ENCODE results near the gene FLOT1. TPM values are rescaled to one million over a fixed set of nuclear protein-coding genes. Genes with fewer than 3 reads are reported as not detected.

Gene FLOT1
- total RNA-seq, 4 donors from 2014 or later: 115 to 214 (median 166) TPM

- DNase-seq (ENCODE audit: extremely low spot score): no peak
- Histone ChIP-seq H3K36me3 (peaks cover 0 to 21% (median 10%) of the 10 kb centered on the region in 4 donors), H3K4me1 (peaks cover 64 to 89% (median 86%) of the 10 kb centered on the region in 4 donors), H3K9me3 (no peaks in the 10 kb centered on the region), H3K27ac (replicated peaks in 1 of 4) (peak overlapping the region; percentile 95 to 99 (median 97)), H3K27me3 (no peaks in the 10 kb centered on the region), H3K4me3 (peak overlapping the region; percentile 70 to 93 (median 80))
- intact Hi-C loops (cut with DNase I): loop anchor here (10.0 kb wide), 1 partner anchor 200 kb away; the partner anchor contains the start of gene DDR1
- TF ChIP-seq POLR2A (IDR thresholded peaks at IDR 0.05; ENCODE audit: low read depth) (no peak), POLR2AphosphoS5 (IDR thresholded peaks at IDR 0.05) (peak in 1 of 2 donors; percentile 19), EP300 (IDR thresholded peaks at IDR 0.05) (no peak)
- 12% methylated on average over 18 of the region's 21 CpGs for WGBS
These were observed 57.9 kb downstream of the FLOT1 start for GRCh38 chr6:30684386-30685156.

- intact Hi-C loops (cut with DNase I): loop anchor here (10.0 kb wide), 1 partner anchor 201 kb away; the partner anchor contains the start of gene DDR1
- Histone ChIP-seq H3K36me3 (peaks cover under 1 to 25% (median 13%) of the 10 kb centered on the region in 4 donors), H3K27ac (replicated peaks in 1 of 4) (peak overlapping the region; percentile 95 to 99 (median 97)), H3K4me3 (peak overlapping the region; percentile 70 to 93 (median 80)), H3K4me1 (peaks cover 63 to 89% (median 86%) of the 10 kb centered on the region in 4 donors), H3K9me3 (no peaks in the 10 kb centered on the region), H3K27me3 (no peaks in the 10 kb centered on the region)
- TF ChIP-seq POLR2AphosphoS5 (IDR thresholded peaks at IDR 0.05): no peak
- TF ChIP-seq CTCF (IDR thresholded peaks at IDR 0.05): no peak
- no peak for TF ChIP-seq EP300 (IDR thresholded peaks at IDR 0.05)
- TF ChIP-seq POLR2A (IDR thresholded peaks at IDR 0.05; ENCODE audit: low read depth): no peak
- no peak for DNase-seq (ENCODE audit: extremely low spot score)
- whole genome bisulfite sequencing: 4% methylated on average over 2 of the region's 2 CpGs
These were observed 58.5 kb downstream of the FLOT1 start for GRCh38 chr6:30683980-30684338.

GRCh38 chr6:30683183-30683979 lies 59.1 kb downstream of the FLOT1 start:
- Histone ChIP-seq H3K9me3 (no peaks in the 10 kb centered on the region), H3K4me1 (peaks cover 62 to 89% (median 86%) of the 10 kb centered on the region in 4 donors), H3K4me3 (peak overlapping the region; percentile 70 to 93 (median 80)), H3K27ac (replicated peaks in 1 of 4) (peak overlapping the region; percentile 95 to 99 (median 97)), H3K27me3 (no peaks in the 10 kb centered on the region), H3K36me3 (peaks cover 6 to 31% (median 19%) of the 10 kb centered on the region in 4 donors)
- intact Hi-C loops (cut with DNase I): loop anchor here (10.0 kb wide), 1 partner anchor 201 kb away; the partner anchor contains the start of gene DDR1
- no peak for DNase-seq (ENCODE audit: extremely low spot score)
- WGBS: 0% methylated on average over 7 of the region's 7 CpGs
- TF ChIP-seq EP300 (IDR thresholded peaks at IDR 0.05) (no peak), CTCF (IDR thresholded peaks at IDR 0.05) (no peak), POLR2A (IDR thresholded peaks at IDR 0.05; ENCODE audit: low read depth) (no peak), POLR2AphosphoS5 (IDR thresholded peaks at IDR 0.05) (no peak)

- intact Hi-C loops (cut with DNase I): loop anchor here (10.0 kb wide), 1 partner anchor 202 kb away; the partner anchor contains the start of gene DDR1
- peak overlapping the region; percentile 70 to 93 (median 80) for H3K4me3 ChIP-seq
- no peaks in the 10 kb centered on the region for H3K9me3 ChIP-seq
- TF ChIP-seq EP300 (IDR thresholded peaks at IDR 0.05) (no peak), POLR2A (IDR thresholded peaks at IDR 0.05; ENCODE audit: low read depth) (peak; percentile 59), POLR2AphosphoS5 (IDR thresholded peaks at IDR 0.05) (peak; percentile 79 to 96)
- peak overlapping the region; percentile 95 to 99 (median 97) for H3K27ac ChIP-seq (replicated peaks in 1 of 4)
- DNase-seq (ENCODE audit: extremely low spot score): peak; percentile 94
- no peaks in the 10 kb centered on the region for H3K27me3 ChIP-seq
- 6% methylated on average over 11 of the region's 11 CpGs for WGBS
- H3K4me1 ChIP-seq: peaks cover 57 to 83% (median 79%) of the 10 kb centered on the region in 4 donors
- peaks cover 13 to 40% (median 28%) of the 10 kb centered on the region in 4 donors for H3K36me3 ChIP-seq
These were observed 60.1 kb downstream of the FLOT1 start for GRCh38 chr6:30682143-30683117.

GRCh38 chr6:30681766-30682142 lies 60.7 kb downstream of the FLOT1 start:
- Histone ChIP-seq H3K36me3 (peaks cover 19 to 47% (median 35%) of the 10 kb centered on the region in 4 donors), H3K27me3 (no peaks in the 10 kb centered on the region), H3K9me3 (no peaks in the 10 kb centered on the region), H3K27ac (replicated peaks in 1 of 4) (peak overlapping the region; percentile 95 to 99 (median 97)), H3K4me3 (peak overlapping the region; percentile 70 to 93 (median 80)), H3K4me1 (peaks cover 57 to 82% (median 79%) of the 10 kb centered on the region in 4 donors)
- DNase-seq (ENCODE audit: extremely low spot score): no peak
- 17% methylated on average over 4 of the region's 4 CpGs for WGBS
- TF ChIP-seq EP300 (IDR thresholded peaks at IDR 0.05) (no peak), POLR2AphosphoS5 (IDR thresholded peaks at IDR 0.05) (no peak)
- intact Hi-C loops (cut with DNase I): loop anchor here (10.0 kb wide), 1 partner anchor 203 kb away; the partner anchor contains the start of gene DDR1

Data from esophagus muscularis mucosa (tissue), 4 donors.